HG03521 (cell line): ENCODE results near the gene SYNE2.

Experiments
- ATAC-seq: cut with Tn5 transposase; IDR thresholded peaks from one replicate; pipeline ENCODE4 v1.9.1; 2021; ENCODE audit warnings: mild to moderate bottlenecking, moderate library complexity; ENCODE audit not compliant: unreplicated experiment

The SYNE2 gene

GRCh38 chr14:63910583-63911363 lies 58.0 kb downstream of the SYNE2 start:
- no peak for ATAC-seq

- ATAC-seq, result no peak
These were observed 58.6 kb downstream of the SYNE2 start for GRCh38 chr14:63911404-63911803.

- no peak for ATAC-seq
These were observed 59.5 kb downstream of the SYNE2 start for GRCh38 chr14:63912286-63912685.

- ATAC-seq, result no peak
These were observed 65.6 kb downstream of the SYNE2 start for GRCh38 chr14:63918411-63918810.

GRCh38 chr14:63922696-63923421 lies 70.1 kb downstream of the SYNE2 start:
- ATAC-seq, result no peak

GRCh38 chr14:63923422-63923752 lies 70.6 kb downstream of the SYNE2 start:
- ATAC-seq, result no peak

GRCh38 chr14:63924375-63924774 lies 71.6 kb downstream of the SYNE2 start:
- no peak for ATAC-seq

GRCh38 chr14:63926641-63927040 lies 73.8 kb downstream of the SYNE2 start:
- no peak for ATAC-seq

- no peak for ATAC-seq
These were observed 76.0 kb downstream of the SYNE2 start for GRCh38 chr14:63928744-63929174.

GRCh38 chr14:63933110-63933509 lies 80.3 kb downstream of the SYNE2 start:
- ATAC-seq, result no peak

GRCh38 chr14:63933711-63934110 lies 80.9 kb downstream of the SYNE2 start:
- ATAC-seq, result no peak

- no peak for ATAC-seq
These were observed 85.6 kb downstream of the SYNE2 start for GRCh38 chr14:63938198-63939005.

- ATAC-seq, result no peak
These were observed 86.1 kb downstream of the SYNE2 start for GRCh38 chr14:63939006-63939270.

GRCh38 chr14:63940387-63940786 lies 87.6 kb downstream of the SYNE2 start:
- no peak for ATAC-seq

- no peak for ATAC-seq
These were observed 88.2 kb downstream of the SYNE2 start for GRCh38 chr14:63941023-63941422.

- no peak for ATAC-seq
These were observed 96.9 kb downstream of the SYNE2 start for GRCh38 chr14:63949696-63950095.

GRCh38 chr14:63951021-63951420 lies 98.2 kb downstream of the SYNE2 start:
- ATAC-seq, result no peak

- no peak for ATAC-seq
These were observed 98.6 kb downstream of the SYNE2 start for GRCh38 chr14:63951429-63951828.

- no peak for ATAC-seq
These were observed 99.5 kb downstream of the SYNE2 start for GRCh38 chr14:63952053-63952932.

- ATAC-seq, result no peak
These were observed 100.2 kb downstream of the SYNE2 start for GRCh38 chr14:63952933-63953437.

GRCh38 chr14:63956326-63956725 lies 103.5 kb downstream of the SYNE2 start:
- ATAC-seq, result no peak
